Ammon's horn (tissue), 1 donor: ENCODE results near the gene OVCA2.

Experiments
- DNase-seq: peaks from one replicate; pipeline ENCODE4 v3.0.0-alpha.2; 2016; ENCODE audit warnings: low spot score

Gene OVCA2

DNA sequence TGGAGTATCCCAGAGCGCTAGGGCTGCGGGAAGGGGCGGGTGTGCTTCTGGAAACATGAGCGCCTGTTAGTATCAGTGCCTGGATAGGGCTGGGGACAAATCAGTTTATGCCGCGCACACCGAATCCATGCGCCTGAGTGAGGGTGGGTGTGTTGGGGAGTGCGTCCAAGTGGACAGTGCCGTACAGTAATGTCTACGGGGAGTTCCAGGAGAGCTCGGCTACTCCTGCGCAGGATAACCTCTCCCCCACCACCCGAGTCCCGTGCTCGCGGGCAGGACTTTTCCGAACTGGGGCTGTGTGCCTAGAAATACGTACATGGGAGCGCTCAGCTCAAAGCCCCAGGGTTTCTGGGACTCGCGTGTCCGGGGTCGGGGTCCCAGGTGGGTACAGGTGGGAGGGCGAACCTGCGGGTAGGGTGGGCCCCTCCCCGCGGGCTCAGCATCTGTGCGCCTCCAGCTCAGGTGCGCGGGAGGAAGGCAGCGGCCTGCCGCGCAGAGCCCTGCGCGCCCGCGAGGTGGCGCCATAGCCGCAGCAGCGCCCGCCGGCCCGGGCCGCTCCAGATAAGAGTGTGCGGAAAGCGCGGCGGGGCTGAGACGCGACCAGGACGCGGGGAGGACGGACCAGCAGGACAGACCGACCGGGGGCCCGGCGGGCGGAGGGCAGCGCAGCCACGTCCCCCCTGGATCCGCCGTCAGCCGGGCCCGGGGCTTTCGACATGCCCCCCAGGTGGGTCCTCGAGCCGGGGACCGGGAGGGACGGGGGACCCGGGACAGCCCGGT is 12.9 kb downstream of the OVCA2 start, which contains the start of gene HIC1:
Gene HIC1, plus strand, starts transcription at position 592 of the 780 bp plus-strand sequence. CDS start 1,588 bp downstream, outside the sequence.
- peak; percentile 63 for DNase-seq

GRCh38 chr17:2055292-2056205 is 13.7 kb downstream of the OVCA2 start:
- DNase-seq, result no peak

DNA sequence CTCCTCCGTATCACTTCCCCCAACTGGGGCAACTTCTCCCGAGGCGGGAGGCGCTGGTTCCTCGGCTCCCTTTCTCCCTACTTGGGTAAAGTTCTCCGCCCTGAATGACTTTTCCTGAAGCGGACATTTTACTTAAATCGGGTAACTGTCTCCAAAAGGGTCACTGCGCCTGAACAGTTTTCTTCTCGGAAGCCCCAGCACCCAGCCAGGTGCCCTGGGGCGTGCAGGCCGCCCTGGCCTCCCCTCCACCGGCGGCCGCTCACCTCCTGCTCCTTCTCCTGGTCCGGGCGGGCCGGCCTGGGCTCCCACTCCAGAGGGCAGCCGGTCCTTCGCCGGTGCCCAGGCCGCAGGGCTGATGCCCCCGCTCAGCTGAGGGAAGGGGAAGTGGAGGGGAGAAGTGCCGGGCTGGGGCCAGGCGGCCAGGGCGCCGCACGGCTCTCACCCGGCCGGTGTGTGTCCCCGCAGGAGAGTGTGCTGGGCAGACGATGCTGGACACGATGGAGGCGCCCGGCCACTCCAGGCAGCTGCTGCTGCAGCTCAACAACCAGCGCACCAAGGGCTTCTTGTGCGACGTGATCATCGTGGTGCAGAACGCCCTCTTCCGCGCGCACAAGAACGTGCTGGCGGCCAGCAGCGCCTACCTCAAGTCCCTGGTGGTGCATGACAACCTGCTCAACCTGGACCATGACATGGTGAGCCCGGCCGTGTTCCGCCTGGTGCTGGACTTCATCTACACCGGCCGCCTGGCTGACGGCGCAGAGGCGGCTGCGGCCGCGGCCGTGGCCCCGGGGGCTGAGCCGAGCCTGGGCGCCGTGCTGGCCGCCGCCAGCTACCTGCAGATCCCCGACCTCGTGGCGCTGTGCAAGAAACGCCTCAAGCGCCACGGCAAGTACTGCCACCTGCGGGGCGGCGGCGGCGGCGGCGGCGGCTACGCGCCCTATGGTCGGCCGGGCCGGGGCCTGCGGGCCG is 14.7 kb downstream of the OVCA2 start:
- no peak for DNase-seq

DNA sequence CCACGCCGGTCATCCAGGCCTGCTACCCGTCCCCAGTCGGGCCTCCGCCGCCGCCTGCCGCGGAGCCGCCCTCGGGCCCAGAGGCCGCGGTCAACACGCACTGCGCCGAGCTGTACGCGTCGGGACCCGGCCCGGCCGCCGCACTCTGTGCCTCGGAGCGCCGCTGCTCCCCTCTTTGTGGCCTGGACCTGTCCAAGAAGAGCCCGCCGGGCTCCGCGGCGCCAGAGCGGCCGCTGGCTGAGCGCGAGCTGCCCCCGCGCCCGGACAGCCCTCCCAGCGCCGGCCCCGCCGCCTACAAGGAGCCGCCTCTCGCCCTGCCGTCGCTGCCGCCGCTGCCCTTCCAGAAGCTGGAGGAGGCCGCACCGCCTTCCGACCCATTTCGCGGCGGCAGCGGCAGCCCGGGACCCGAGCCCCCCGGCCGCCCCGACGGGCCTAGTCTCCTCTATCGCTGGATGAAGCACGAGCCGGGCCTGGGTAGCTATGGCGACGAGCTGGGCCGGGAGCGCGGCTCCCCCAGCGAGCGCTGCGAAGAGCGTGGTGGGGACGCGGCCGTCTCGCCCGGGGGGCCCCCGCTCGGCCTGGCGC is 15.4 kb downstream of the OVCA2 start:
- no peak for DNase-seq

DNA sequence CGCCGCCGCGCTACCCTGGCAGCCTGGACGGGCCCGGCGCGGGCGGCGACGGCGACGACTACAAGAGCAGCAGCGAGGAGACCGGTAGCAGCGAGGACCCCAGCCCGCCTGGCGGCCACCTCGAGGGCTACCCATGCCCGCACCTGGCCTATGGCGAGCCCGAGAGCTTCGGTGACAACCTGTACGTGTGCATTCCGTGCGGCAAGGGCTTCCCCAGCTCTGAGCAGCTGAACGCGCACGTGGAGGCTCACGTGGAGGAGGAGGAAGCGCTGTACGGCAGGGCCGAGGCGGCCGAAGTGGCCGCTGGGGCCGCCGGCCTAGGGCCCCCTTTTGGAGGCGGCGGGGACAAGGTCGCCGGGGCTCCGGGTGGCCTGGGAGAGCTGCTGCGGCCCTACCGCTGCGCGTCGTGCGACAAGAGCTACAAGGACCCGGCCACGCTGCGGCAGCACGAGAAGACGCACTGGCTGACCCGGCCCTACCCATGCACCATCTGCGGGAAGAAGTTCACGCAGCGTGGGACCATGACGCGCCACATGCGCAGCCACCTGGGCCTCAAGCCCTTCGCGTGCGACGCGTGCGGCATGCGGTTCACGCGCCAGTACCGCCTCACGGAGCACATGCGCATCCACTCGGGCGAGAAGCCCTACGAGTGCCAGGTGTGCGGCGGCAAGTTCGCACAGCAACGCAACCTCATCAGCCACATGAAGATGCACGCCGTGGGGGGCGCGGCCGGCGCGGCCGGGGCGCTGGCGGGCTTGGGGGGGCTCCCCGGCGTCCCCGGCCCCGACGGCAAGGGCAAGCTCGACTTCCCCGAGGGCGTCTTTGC is 16.2 kb downstream of the OVCA2 start:
- no peak for DNase-seq

DNA sequence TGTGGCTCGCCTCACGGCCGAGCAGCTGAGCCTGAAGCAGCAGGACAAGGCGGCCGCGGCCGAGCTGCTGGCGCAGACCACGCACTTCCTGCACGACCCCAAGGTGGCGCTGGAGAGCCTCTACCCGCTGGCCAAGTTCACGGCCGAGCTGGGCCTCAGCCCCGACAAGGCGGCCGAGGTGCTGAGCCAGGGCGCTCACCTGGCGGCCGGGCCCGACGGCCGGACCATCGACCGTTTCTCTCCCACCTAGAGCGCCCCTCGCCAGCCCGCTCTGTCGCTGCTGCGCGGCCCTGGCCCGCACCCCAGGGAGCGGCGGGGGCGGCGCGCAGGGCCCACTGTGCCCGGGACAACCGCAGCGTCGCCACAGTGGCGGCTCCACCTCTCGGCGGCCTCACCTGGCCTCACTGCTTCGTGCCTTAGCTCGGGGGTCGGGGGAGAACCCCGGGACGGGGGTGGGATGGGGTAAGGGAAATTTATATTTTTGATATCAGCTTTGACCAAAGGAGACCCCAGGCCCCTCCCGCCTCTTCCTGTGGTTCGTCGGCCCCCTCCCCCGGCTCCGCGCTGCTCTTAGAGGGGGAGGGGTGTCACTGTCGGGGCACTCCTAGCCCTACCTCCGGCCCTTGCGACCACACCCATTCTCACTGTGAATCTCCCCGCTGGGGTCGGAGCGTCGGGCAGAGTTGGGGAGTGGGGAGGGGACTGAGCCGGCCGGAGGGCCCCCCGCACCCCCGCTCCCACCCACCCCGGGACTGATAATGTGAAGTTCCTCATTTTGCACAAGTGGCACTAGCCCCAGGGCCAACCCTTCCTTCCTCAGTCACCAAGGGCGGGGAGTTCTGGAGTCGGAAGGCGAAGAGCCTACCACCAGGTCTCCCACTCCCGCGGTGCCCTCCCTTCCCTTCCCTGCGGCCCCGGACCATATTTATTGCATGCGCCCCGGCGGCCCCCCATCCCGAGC is 17.0 kb downstream of the OVCA2 start:
- peak; percentile 64 for DNase-seq

GRCh38 chr17:2059547-2060384 is 17.9 kb downstream of the OVCA2 start:
- DNase-seq, result no peak

- DNase-seq, result no peak
Observed at GRCh38 chr17:2060385-2060658, 18.5 kb downstream of the OVCA2 start.

DNA sequence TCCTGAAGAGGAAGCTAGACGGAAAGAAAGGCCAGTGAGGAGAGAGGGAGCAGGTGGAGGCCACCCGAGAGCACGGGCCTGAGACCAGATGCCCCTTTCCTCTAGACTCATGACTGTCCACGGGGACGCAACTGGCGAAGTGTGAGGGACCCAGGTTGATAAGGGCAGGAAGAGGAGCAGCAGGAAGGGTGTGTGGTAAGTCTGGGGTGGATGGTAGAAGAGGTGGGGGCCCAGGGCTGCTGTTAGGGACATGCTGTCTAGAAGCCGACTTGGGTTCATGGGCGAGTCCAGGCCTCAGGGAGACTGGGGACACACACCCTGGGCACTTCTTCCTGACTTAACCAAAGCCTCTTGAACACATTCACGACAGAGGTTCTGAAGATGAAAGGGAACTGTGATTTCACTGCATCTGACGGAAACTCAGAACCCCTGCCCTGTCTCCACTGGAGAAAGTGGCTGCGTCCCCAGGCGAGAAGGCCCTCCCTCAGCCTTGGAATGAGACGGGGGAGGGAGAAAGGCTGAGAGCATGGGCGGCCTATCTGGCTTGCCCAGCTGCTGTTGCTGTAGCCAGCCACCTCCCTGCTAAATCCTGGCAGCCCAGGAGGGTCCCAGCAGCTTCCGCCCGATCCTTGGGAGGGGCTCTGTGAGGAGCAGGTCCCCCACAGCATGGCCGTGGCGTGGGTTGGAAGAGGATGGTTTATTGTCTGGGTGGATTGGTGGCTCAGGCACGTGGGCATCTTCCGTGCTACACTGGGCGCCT is 19.0 kb downstream of the OVCA2 start:
- no peak for DNase-seq

- no peak for DNase-seq
Observed at GRCh38 chr17:2061441-2061958, 19.7 kb downstream of the OVCA2 start.

- no peak for DNase-seq
Observed at GRCh38 chr17:2062571-2063183, 20.9 kb downstream of the OVCA2 start.

DNA sequence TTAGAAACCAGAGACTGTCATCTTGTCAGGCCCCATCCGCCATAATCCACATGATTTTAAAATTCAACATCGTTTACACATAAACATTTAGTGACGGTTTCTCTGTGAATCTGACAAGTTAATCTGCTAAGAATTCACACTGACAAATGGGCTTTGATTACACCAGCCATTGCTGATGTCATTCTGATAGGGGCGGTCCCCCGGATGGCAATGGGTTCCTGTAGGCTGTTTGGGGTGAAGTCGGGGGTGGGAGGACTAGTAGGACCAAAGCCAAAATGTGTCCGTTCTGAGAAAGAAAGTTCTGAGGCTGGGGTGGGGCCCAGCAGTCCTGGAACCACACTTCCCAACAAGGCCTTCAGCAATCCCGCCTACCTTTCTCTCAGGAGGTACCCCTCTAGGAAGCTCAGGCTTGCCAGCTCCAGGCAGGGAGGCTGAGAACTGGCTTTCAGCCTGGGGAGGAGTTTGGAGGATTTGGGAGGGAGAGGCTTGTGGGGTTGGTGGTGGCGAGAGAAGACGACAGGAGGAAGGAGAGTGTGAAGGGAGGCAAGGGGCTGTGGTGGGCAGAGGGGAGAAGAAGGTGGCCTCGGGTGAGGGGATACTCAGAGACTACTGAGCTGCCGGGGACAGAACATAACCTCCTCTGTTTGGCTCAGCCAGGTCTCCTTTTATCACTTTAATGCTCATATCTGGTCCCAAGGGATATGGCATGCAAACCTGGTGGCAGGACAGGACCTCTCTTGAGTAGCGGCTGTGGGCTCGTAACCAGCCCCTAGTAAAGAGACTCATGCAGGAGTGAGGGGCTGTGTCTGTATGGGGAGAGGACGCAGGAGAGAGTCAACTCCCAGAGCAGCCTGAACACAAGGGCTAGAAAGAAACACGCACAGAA is 21.7 kb downstream of the OVCA2 start:
- DNase-seq, result no peak

DNA sequence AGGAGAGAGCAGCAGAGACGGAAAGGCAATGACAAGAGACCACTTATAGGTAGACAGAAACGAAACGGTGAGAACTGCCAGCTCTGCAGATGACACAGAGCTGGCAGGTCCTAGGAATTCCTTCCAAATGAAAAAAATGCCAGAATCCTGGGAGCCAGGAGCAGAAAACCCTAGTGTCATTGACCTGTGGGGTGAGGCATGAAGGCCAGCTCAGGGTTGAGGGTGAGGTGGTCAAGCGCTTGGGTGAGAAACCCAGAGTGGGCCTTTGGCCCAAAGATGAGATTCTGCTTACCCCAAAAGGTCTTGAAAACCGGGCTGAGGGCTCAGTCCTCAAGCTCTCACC is 22.3 kb downstream of the OVCA2 start:
- DNase-seq, result no peak

GRCh38 chr17:2064520-2064971 is 22.7 kb downstream of the OVCA2 start:
- DNase-seq, result no peak

GRCh38 chr17:2064980-2065785 is 23.4 kb downstream of the OVCA2 start:
- DNase-seq, result no peak
